Natural killer cell (primary cell): ENCODE measurements around the gene MAPRE2. TPM values are rescaled to one million over a fixed set of nuclear protein-coding genes. Genes with fewer than 3 reads are reported as not detected.

Experiments used
- ATAC-seq, 3 donors: fragments of 150-1000 bp in 2 of 3; fragments of 200-7000 bp in 1 of 3; cut with Tn5 transposase; 1 replicate in 1 of 3; 2 replicates in 2 of 3; pipeline ENCODE4 v1.10.0; 2021; ENCODE audit warnings: mild to moderate bottlenecking in 2 of 3, moderate library complexity in 2 of 3
- DNase-seq, 2 donors: peaks; one replicate each; pipeline versions ENCODE4 v3.0.0 to v3.0.0-alpha.2; 2013 to 2021; ENCODE audit warnings: mixed read lengths in 1 of 2
- H3K27ac ChIP-seq: one replicate; pipeline ENCODE4 v1.5.1; 2013; ENCODE audit warnings: mild to moderate bottlenecking, low read length
- H3K27me3 ChIP-seq: one replicate; pipeline ENCODE4 v1.6.1; 2013; ENCODE audit warnings: low read length; ENCODE audit not compliant: control insufficient read depth, insufficient read depth
- H3K36me3 ChIP-seq: one replicate; pipeline ENCODE4 v1.6.1; 2013; ENCODE audit warnings: low read length; ENCODE audit not compliant: control insufficient read depth, insufficient read depth
- H3K4me1 ChIP-seq: one replicate; pipeline ENCODE4 v1.6.1; 2013; ENCODE audit warnings: low read length; ENCODE audit not compliant: control insufficient read depth, insufficient read depth
- H3K4me3 ChIP-seq: one replicate; pipeline ENCODE4 v1.5.1; 2013; ENCODE audit warnings: low read length
- H3K9me3 ChIP-seq: one replicate; pipeline ENCODE4 v1.6.1; 2013; ENCODE audit warnings: low read length; ENCODE audit not compliant: control insufficient read depth, insufficient read depth
- H3K27ac Mint-ChIP-seq, 2 donors: one replicate each; pipeline ENCODE4 v1.8.0; 2022; ENCODE audit warnings: mild to moderate bottlenecking in 2 of 2, mixed read lengths in 2 of 2, moderate library complexity in 1 of 2
- H3K27me3 Mint-ChIP-seq, 2 donors: one replicate each; pipeline ENCODE4 v1.8.0; 2022; ENCODE audit warnings: low read depth in 2 of 2, mixed read lengths in 2 of 2
- H3K36me3 Mint-ChIP-seq: one replicate; pipeline ENCODE4 v1.8.0; 2022; ENCODE audit warnings: mixed read lengths
- H3K4me1 Mint-ChIP-seq, 2 donors: one replicate each; pipeline ENCODE4 v1.8.0; 2022; ENCODE audit warnings: mixed read lengths in 2 of 2
- H3K4me3 Mint-ChIP-seq: one replicate; pipeline ENCODE4 v1.8.0; 2022; ENCODE audit warnings: mild to moderate bottlenecking, moderate library complexity, mixed read lengths
- H3K9me3 Mint-ChIP-seq, 2 donors: one replicate each; pipeline ENCODE4 v1.8.0; 2022; ENCODE audit warnings: mixed read lengths in 2 of 2
- WGBS: methylation state at CpG from one replicate; pipeline ENCODE4 v1.1.7; 2013; ENCODE audit warnings: missing lambda C conversion rate; ENCODE audit not compliant: insufficient coverage; 5-methylcytosine and 5-hydroxymethylcytosine counted together
- intact Hi-C: fragments of 100-400 bp; cut with micrococcal nuclease; formaldehyde crosslinking; loops from one replicate; pipeline ENCODE4 v1.14.2; 2022
- total RNA-seq, 4 donors: library from RNA; stranded (reverse); fragments of 120-200 nt in 1 of 4; gene quantifications; one replicate each; pipeline versions ENCODE4 v1.2.3 to v1.2.4, GENCODE V29; 2013 to 2022
- TF ChIP-seq, protein P1 (sequence below): fragments of 200-600 bp; IDR thresholded peaks from one replicate; pipeline ENCODE4 v1.8.0; 2022; ENCODE audit warnings: antibody characterized with exemption

Gene MAPRE2
- total RNA-seq, 3 donors from 2014 or later (not counting 1 experiment from before 2014, with no cell fraction given) = 159 to 283 (median 207) TPM

DNA sequence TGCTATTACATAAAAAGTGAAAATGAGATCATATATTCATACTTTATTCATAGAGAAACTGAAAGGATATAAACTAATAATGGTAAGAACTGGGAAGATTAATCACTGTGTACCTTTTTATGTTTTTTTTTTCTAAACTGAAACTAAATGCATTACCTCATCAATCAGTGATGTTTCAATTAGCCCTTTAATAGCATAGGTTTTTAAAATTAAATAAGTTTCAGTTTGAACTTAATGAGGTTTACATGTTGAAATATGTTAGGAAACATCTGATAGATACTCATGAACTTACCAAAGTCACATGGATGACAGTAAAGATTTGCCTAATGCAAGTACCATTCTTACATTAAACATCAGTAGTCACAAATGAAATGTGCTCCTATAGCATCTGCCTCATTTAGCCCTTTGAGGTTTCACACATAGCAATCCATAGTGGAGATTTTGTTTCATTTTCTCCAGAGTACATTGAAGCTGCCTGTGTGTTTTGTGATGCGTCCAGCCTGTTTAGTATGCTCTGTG, 8.9 kb downstream of the MAPRE2 start:
- TF ChIP-seq, protein P1, sequence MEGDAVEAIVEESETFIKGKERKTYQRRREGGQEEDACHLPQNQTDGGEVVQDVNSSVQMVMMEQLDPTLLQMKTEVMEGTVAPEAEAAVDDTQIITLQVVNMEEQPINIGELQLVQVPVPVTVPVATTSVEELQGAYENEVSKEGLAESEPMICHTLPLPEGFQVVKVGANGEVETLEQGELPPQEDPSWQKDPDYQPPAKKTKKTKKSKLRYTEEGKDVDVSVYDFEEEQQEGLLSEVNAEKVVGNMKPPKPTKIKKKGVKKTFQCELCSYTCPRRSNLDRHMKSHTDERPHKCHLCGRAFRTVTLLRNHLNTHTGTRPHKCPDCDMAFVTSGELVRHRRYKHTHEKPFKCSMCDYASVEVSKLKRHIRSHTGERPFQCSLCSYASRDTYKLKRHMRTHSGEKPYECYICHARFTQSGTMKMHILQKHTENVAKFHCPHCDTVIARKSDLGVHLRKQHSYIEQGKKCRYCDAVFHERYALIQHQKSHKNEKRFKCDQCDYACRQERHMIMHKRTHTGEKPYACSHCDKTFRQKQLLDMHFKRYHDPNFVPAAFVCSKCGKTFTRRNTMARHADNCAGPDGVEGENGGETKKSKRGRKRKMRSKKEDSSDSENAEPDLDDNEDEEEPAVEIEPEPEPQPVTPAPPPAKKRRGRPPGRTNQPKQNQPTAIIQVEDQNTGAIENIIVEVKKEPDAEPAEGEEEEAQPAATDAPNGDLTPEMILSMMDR = no peak
- peaks cover 42% of the 10 kb centered on the region for H3K4me1 ChIP-seq
- intact Hi-C loops = loop anchor here (1.0 kb wide), 1 partner anchor 8 kb away; no protein-coding TSS in a partner anchor
- H3K27me3 Mint-ChIP-seq = no peaks in the 10 kb centered on the region
- no peak overlapping the region for H3K4me3 ChIP-seq
- DNase-seq (peak in 1 of 2 donors; percentile 35), ATAC-seq (peak; percentile 58 to 76 (median 58))
- WGBS = 0% methylated on average over 1 of the region's 1 CpG
- H3K27me3 ChIP-seq = no peaks in the 10 kb centered on the region
- H3K27ac ChIP-seq = peak overlapping the region; percentile 73
- H3K36me3 Mint-ChIP-seq = no peaks in the 10 kb centered on the region
- peak overlapping the region; percentile 93 to 95 for H3K27ac Mint-ChIP-seq
- H3K9me3 ChIP-seq = no peaks in the 10 kb centered on the region
- no peaks in the 10 kb centered on the region for H3K36me3 ChIP-seq
- H3K4me1 Mint-ChIP-seq = peaks cover 84 to 87% of the 10 kb centered on the region in 2 donors
- no peaks in the 10 kb centered on the region for H3K9me3 Mint-ChIP-seq
- peak overlapping the region; percentile 74 for H3K4me3 Mint-ChIP-seq

DNA sequence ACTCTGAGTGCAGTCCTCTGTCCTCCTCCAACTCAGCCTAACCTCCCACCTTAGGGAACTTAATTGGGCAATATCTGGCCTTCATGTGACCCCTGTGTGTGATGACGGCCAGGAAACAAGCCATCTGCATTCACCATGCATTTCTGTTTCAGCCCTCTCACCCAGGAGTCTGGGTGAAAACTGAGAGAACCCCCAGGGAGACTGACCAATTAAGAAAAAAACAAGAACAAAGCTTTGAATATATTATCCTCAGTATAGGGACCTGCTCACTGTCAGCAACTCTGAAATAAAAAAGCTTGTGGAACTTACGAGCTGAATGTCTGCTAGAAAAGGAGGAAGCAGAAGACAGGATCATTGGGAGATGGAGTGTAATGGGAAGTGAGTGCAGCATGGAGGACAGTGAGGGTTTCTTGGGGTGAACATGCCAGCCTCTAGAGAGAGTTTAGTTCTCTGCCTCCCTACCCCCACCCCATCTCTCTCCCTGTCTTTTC, 9.5 kb downstream of the MAPRE2 start:
- TF ChIP-seq, protein P1 = no peak
- H3K27ac ChIP-seq = peak overlapping the region; percentile 73
- Mint-ChIP-seq H3K27ac (peak overlapping the region; percentile 93 to 95), H3K36me3 (no peaks in the 10 kb centered on the region), H3K4me3 (peak overlapping the region; percentile 74), H3K27me3 (no peaks in the 10 kb centered on the region), H3K9me3 (no peaks in the 10 kb centered on the region), H3K4me1 (peaks cover 84% of the 10 kb centered on the region in 2 donors)
- peaks cover 40% of the 10 kb centered on the region for H3K4me1 ChIP-seq
- H3K36me3 ChIP-seq = no peaks in the 10 kb centered on the region
- 36% methylated on average over 2 of the region's 2 CpGs for WGBS
- peak; percentile 9 to 32 (median 26) for ATAC-seq
- intact Hi-C loops = loop anchor here (1.0 kb wide), 1 partner anchor 8 kb away; no protein-coding TSS in a partner anchor
- DNase-seq = no peak
- no peak overlapping the region for H3K4me3 ChIP-seq
- no peaks in the 10 kb centered on the region for H3K27me3 ChIP-seq
- H3K9me3 ChIP-seq = no peaks in the 10 kb centered on the region

DNA sequence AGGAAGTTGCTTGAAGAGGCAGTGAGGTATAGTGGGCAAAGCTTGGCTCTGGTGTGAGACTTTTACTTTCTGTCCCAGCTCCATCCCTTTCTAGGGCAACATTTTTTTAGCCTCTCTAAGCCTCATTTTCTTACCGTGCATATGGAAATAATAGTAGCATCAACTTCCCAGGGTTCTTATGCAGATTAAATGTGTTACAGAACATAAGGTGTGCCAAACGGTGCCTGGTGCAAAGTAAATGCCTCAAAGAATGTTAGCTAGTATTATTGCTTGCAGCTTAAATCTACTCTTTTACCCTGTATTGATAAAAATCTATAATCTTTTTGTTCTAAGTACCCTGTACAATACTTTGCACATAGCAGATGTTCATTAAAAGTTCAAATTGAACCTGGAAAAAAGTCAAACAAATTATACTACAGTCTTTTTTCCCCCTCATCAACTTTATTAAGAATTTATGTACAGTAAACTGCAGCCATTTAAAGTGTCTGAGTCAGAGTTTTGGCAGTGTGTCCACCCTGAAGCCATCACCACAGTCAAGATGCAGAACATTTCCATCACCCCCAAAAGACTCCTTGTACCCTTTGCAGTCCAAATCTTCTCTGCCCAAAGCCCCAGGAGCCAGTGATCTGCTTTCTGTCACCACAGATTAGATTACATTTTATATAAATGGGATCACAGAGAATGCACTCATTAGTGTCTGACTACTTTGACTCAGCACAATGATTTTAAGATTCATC, 10.6 kb downstream of the MAPRE2 start:
- Mint-ChIP-seq H3K36me3 (no peaks in the 10 kb centered on the region), H3K9me3 (no peaks in the 10 kb centered on the region), H3K4me3 (peak overlapping the region; percentile 49), H3K4me1 (peaks cover 77 to 78% of the 10 kb centered on the region in 2 donors), H3K27me3 (no peaks in the 10 kb centered on the region), H3K27ac (peak overlapping the region; percentile 93 to 95)
- H3K36me3 ChIP-seq = no peaks in the 10 kb centered on the region
- peaks cover 30% of the 10 kb centered on the region for H3K4me1 ChIP-seq
- intact Hi-C loops = no loop called here
- ATAC-seq (peak in 1 of 3 donors; percentile 17), DNase-seq (no peak)
- H3K9me3 ChIP-seq = no peaks in the 10 kb centered on the region
- no peaks in the 10 kb centered on the region for H3K27me3 ChIP-seq
- no peak overlapping the region for H3K4me3 ChIP-seq
- peak overlapping the region; percentile 73 for H3K27ac ChIP-seq
- TF ChIP-seq, protein P1 = no peak
- WGBS = 90% methylated on average over 2 of the region's 2 CpGs
